ENCODE data around the gene WASF3. TPM values are rescaled to one million over a fixed set of nuclear protein-coding genes. Genes with fewer than 3 reads are reported as not detected.

WASF3 gene
- total and polyA plus RNA-seq, 2 of the 13 experiments (the other 11 are each of a cell fraction or from before 2014, with no cell fraction given) = 10.4 to 17.2 TPM

GRCh38 chr13:26621731-26622401, 64.4 kb downstream of the WASF3 start (continued):
- TF ChIP-seq ARID5B (CRISPR knock-in tag; IDR thresholded peaks at IDR 0.05) = 0 out of 2 replicates have a peak, but pooled peaks have one; percentile 24

GRCh38 chr13:26623125-26623524, 65.6 kb downstream of the WASF3 start:
- no peaks in the 10 kb centered on the region for H3K27me3 ChIP-seq (ENCODE audit: control insufficient read depth in 1 of 2, insufficient read depth in 2 of 2, low read length in 2 of 2)
- H4K20me1 ChIP-seq (ENCODE audit: insufficient read depth, low read length) = no peaks in the 10 kb centered on the region
- no peak for DNase-seq (ENCODE audit: low spot score)
- POLR2A ChIA-PET = no interaction called here
- no peak overlapping the region for H3K27ac ChIP-seq (ENCODE audit: extremely low read length, insufficient read depth, low read length)
- FAIRE-seq = no peak
- peaks cover 23% of the 10 kb centered on the region for H3K4me1 ChIP-seq (ENCODE audit: insufficient read depth, low read length)
- H3K4me3 ChIP-seq (replicated peaks in 1 of 3; ENCODE audit: insufficient read depth in 1 of 3, low read depth in 2 of 3, low read length in 3 of 3) = no peak overlapping the region
- intact Hi-C loops (cut with micrococcal nuclease; ENCODE audit: unreplicated experiment) = no loop called here
- H2AFZ ChIP-seq (ENCODE audit: low read length) = no peak overlapping the region
- H3K9me3 ChIP-seq (ENCODE audit: low read length) = peaks cover 25% of the 10 kb centered on the region
- no peak overlapping the region for H3K4me2 ChIP-seq (ENCODE audit: low read depth, low read length)
- 57% methylated on average over 3 of the region's 3 CpGs for WGBS (ENCODE audit: low lambda C conversion rate)
- in situ Hi-C loops (cut with HindIII; ENCODE audit: extremely low pct_ligation_motif_present, low pct_unique_long_range_greater_than_20kb) = loop anchor here (10.0 kb wide), 1 partner anchor 438 kb away; no protein-coding TSS in a partner anchor
- BruUV-seq (replicated peaks) = no TSS peak
- CTCF ChIA-PET (ENCODE audit: low intra/inter-chr PET ratio, low total read pairs) = no interaction called here
- no peaks in the 10 kb centered on the region; a peak in 1 of 5 replicates for H3K36me3 ChIP-seq (replicated peaks in 1 of 2; ENCODE audit: control insufficient read depth in 1 of 2, insufficient read depth in 2 of 2, low read length in 2 of 2)
- no peak for ATAC-seq
- no peak overlapping the region for H3K9ac ChIP-seq (ENCODE audit: insufficient read depth, low read depth, low read length)
- no peaks in the 10 kb centered on the region for H3K79me2 ChIP-seq (ENCODE audit: insufficient read depth, low read length)
- TF ChIP-seq ZNF326 (CRISPR knock-in tag; IDR thresholded peaks at IDR 0.05; ENCODE audit: borderline replicate concordance) = no peak
- no peak for TF ChIP-seq KDM6A (CRISPR knock-in tag; IDR thresholded peaks at IDR 0.05; ENCODE audit: low read depth)
- no peak for TF ChIP-seq ZNF710 (CRISPR knock-in tag; IDR thresholded peaks at IDR 0.05; ENCODE audit: borderline replicate concordance)
- TF ChIP-seq MAFG (CRISPR knock-in tag; IDR thresholded peaks at IDR 0.05) = no peak
- no peak for TF ChIP-seq ZBTB7A (CRISPR knock-in tag; IDR thresholded peaks at IDR 0.05)
- TF ChIP-seq RFX3 (CRISPR knock-in tag; IDR thresholded peaks at IDR 0.05) = no peak
- no peak for TF ChIP-seq SMC3 (IDR thresholded peaks at IDR 0.05; ENCODE audit: low read length)
- TF ChIP-seq ZSCAN5A (CRISPR knock-in tag; IDR thresholded peaks at IDR 0.05; ENCODE audit: borderline replicate concordance) = no peak
- TF ChIP-seq ZNF564 (CRISPR knock-in tag; IDR thresholded peaks at IDR 0.05) = no peak
- TF ChIP-seq ZNF713 (CRISPR knock-in tag; IDR thresholded peaks at IDR 0.05) = no peak
- TF ChIP-seq FOXO1 (CRISPR knock-in tag; IDR thresholded peaks at IDR 0.05) = no peak
- TF ChIP-seq ZNF7 (CRISPR knock-in tag; IDR thresholded peaks at IDR 0.05) = no peak
- TF ChIP-seq NFE2L1 (CRISPR knock-in tag; IDR thresholded peaks at IDR 0.05; ENCODE audit: borderline replicate concordance) = no peak
- no peak for TF ChIP-seq ZNF747 (CRISPR knock-in tag; IDR thresholded peaks at IDR 0.05; ENCODE audit: borderline replicate concordance)
- no peak for TF ChIP-seq GTF2F1 (IDR thresholded peaks at IDR 0.05; ENCODE audit: low read length)

Measured in HepG2 (cell line).